Measurements from ENCODE around the gene DPP6. TPM values are rescaled to one million over a fixed set of nuclear protein-coding genes. Genes with fewer than 3 reads are reported as not detected.

Gene DPP6
- total RNA-seq, 1 experiment from 2014 or later: not detected

- no peaks in the 10 kb centered on the region for H3K9me3 ChIP-seq
- intact Hi-C loops (cut with micrococcal nuclease; ENCODE audit: unreplicated experiment): no loop called here
- no peak overlapping the region for H3K27ac Mint-ChIP-seq (ENCODE audit: unreplicated experiment)
- DNase-seq: no peak
- H3K27me3 ChIP-seq (replicated peaks; ENCODE audit: control insufficient read depth, insufficient read depth, low read length): no peaks in the 10 kb centered on the region
- TF ChIP-seq, protein P1, sequence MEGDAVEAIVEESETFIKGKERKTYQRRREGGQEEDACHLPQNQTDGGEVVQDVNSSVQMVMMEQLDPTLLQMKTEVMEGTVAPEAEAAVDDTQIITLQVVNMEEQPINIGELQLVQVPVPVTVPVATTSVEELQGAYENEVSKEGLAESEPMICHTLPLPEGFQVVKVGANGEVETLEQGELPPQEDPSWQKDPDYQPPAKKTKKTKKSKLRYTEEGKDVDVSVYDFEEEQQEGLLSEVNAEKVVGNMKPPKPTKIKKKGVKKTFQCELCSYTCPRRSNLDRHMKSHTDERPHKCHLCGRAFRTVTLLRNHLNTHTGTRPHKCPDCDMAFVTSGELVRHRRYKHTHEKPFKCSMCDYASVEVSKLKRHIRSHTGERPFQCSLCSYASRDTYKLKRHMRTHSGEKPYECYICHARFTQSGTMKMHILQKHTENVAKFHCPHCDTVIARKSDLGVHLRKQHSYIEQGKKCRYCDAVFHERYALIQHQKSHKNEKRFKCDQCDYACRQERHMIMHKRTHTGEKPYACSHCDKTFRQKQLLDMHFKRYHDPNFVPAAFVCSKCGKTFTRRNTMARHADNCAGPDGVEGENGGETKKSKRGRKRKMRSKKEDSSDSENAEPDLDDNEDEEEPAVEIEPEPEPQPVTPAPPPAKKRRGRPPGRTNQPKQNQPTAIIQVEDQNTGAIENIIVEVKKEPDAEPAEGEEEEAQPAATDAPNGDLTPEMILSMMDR (IDR thresholded peaks at IDR 0.05; ENCODE audit: insufficient read depth in 1 of 2, low read depth in 1 of 2, low read length in 1 of 2, severe bottlenecking in 1 of 2, unreplicated experiment in 1 of 2): no peak
- ChIA-PET POLR2A (no interaction called here), CTCF (no interaction called here)
- no peak overlapping the region for H3K4me3 ChIP-seq (ENCODE audit: low read depth, low read length)
- H3K27me3 Mint-ChIP-seq (ENCODE audit: insufficient read depth, unreplicated experiment): peaks cover 6% of the 10 kb centered on the region
- H3K36me3 Mint-ChIP-seq (ENCODE audit: insufficient read depth, unreplicated experiment): no peaks in the 10 kb centered on the region
- H3K36me3 ChIP-seq (ENCODE audit: control insufficient read depth, insufficient read depth, low read length): no peaks in the 10 kb centered on the region
- H3K4me1 ChIP-seq: no peaks in the 10 kb centered on the region
- no TSS peak for BruUV-seq (replicated peaks)
- no peaks in the 10 kb centered on the region for H3K9me3 Mint-ChIP-seq (ENCODE audit: unreplicated experiment)
- H3K4me3 Mint-ChIP-seq (ENCODE audit: unreplicated experiment): no peak overlapping the region
- no peaks in the 10 kb centered on the region for H3K4me1 Mint-ChIP-seq (ENCODE audit: low read depth, unreplicated experiment)
Measured at GRCh38 chr7:154232700-154233099, 180.5 kb downstream of the DPP6 start.

DNA sequence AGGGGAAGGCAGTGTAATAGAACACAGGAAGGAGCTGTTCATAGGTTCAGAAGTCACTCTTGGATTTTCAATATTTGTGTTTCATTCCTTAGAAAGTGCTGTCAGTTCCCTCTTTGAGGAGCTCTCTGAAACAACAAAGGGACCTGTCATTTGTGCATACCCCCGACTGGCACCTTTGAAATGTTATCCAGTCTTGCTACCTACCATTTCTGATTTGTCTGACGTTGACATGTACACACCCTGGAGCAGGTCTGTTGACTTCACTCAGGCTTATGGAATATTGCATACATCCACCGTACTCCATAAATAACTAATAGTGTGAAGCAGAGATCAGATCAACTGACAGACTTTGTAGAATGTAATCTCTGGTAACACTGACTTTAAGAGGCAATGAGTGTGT, 189.8 kb downstream of the DPP6 start:
- no peaks in the 10 kb centered on the region for H3K36me3 Mint-ChIP-seq (ENCODE audit: insufficient read depth, unreplicated experiment)
- Histone ChIP-seq H3K27me3 (replicated peaks; ENCODE audit: control insufficient read depth, insufficient read depth, low read length) (no peaks in the 10 kb centered on the region), H3K36me3 (ENCODE audit: control insufficient read depth, insufficient read depth, low read length) (no peaks in the 10 kb centered on the region), H3K9me3 (peaks cover 13% of the 10 kb centered on the region), H3K4me3 (ENCODE audit: low read depth, low read length) (no peak overlapping the region), H3K4me1 (no peaks in the 10 kb centered on the region)
- DNase-seq: no peak
- TF ChIP-seq, protein P1 (IDR thresholded peaks at IDR 0.05; ENCODE audit: insufficient read depth in 1 of 2, low read depth in 1 of 2, low read length in 1 of 2, severe bottlenecking in 1 of 2, unreplicated experiment in 1 of 2): no peak
- H3K27me3 Mint-ChIP-seq (ENCODE audit: insufficient read depth, unreplicated experiment): peaks cover 3% of the 10 kb centered on the region
- POLR2A ChIA-PET: no interaction called here
- H3K4me1 Mint-ChIP-seq (ENCODE audit: low read depth, unreplicated experiment): no peaks in the 10 kb centered on the region
- intact Hi-C loops (cut with micrococcal nuclease; ENCODE audit: unreplicated experiment): no loop called here
- H3K27ac Mint-ChIP-seq (ENCODE audit: unreplicated experiment): no peak overlapping the region
- BruUV-seq (replicated peaks): no TSS peak
- no peak overlapping the region for H3K4me3 Mint-ChIP-seq (ENCODE audit: unreplicated experiment)
- H3K9me3 Mint-ChIP-seq (ENCODE audit: unreplicated experiment): peaks cover 26% of the 10 kb centered on the region
- CTCF ChIA-PET: no interaction called here

DNA sequence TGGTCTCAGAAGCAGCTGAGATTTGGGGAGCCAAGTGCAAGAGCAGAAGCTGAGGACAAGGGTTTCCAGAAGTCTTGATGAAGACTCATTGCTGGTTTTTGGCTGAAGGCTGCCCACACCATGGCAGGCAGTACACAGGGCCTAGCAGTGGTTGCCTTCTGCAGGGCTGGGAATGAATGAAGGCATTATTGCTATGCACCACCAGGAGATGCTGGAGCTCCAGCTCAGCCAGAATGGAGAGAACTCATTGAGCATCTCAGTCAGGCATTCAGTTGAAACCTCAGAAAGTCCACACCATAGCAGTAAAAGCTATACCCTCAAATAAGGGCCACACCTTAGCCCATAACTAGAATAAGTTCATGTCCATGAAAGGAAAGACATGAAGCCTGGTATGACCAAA, 190.5 kb downstream of the DPP6 start:
- no peak overlapping the region for H3K4me3 Mint-ChIP-seq (ENCODE audit: unreplicated experiment)

More for the DNA sequence above, 190.5 kb downstream of the DPP6 start:
- peaks cover 26% of the 10 kb centered on the region for H3K9me3 Mint-ChIP-seq (ENCODE audit: unreplicated experiment)
- POLR2A ChIA-PET: no interaction called here
- no TSS peak for BruUV-seq (replicated peaks)
- H3K36me3 Mint-ChIP-seq (ENCODE audit: insufficient read depth, unreplicated experiment): no peaks in the 10 kb centered on the region
- H3K4me1 Mint-ChIP-seq (ENCODE audit: low read depth, unreplicated experiment): no peaks in the 10 kb centered on the region
- Histone ChIP-seq H3K9me3 (peaks cover 13% of the 10 kb centered on the region), H3K4me3 (ENCODE audit: low read depth, low read length) (no peak overlapping the region), H3K27me3 (replicated peaks; ENCODE audit: control insufficient read depth, insufficient read depth, low read length) (no peaks in the 10 kb centered on the region), H3K4me1 (no peaks in the 10 kb centered on the region), H3K36me3 (ENCODE audit: control insufficient read depth, insufficient read depth, low read length) (no peaks in the 10 kb centered on the region)
- TF ChIP-seq, protein P1 (IDR thresholded peaks at IDR 0.05; ENCODE audit: insufficient read depth in 1 of 2, low read depth in 1 of 2, low read length in 1 of 2, severe bottlenecking in 1 of 2, unreplicated experiment in 1 of 2): no peak
- CTCF ChIA-PET: no interaction called here
- H3K27ac Mint-ChIP-seq (ENCODE audit: unreplicated experiment): no peak overlapping the region
- intact Hi-C loops (cut with micrococcal nuclease; ENCODE audit: unreplicated experiment): no loop called here
- no peak for DNase-seq
- H3K27me3 Mint-ChIP-seq (ENCODE audit: insufficient read depth, unreplicated experiment): no peaks in the 10 kb centered on the region

Data from Caco-2 (cell line).